NCI-H2081 (cell line): Measurements from ENCODE around the gene TMEM151B.

Source experiments
- DNase-seq, 2 experiments: peaks; one replicate each; lab custom pipeline; 2025; lab: John Stamatoyannopoulos, UW

The TMEM151B gene

DNA sequence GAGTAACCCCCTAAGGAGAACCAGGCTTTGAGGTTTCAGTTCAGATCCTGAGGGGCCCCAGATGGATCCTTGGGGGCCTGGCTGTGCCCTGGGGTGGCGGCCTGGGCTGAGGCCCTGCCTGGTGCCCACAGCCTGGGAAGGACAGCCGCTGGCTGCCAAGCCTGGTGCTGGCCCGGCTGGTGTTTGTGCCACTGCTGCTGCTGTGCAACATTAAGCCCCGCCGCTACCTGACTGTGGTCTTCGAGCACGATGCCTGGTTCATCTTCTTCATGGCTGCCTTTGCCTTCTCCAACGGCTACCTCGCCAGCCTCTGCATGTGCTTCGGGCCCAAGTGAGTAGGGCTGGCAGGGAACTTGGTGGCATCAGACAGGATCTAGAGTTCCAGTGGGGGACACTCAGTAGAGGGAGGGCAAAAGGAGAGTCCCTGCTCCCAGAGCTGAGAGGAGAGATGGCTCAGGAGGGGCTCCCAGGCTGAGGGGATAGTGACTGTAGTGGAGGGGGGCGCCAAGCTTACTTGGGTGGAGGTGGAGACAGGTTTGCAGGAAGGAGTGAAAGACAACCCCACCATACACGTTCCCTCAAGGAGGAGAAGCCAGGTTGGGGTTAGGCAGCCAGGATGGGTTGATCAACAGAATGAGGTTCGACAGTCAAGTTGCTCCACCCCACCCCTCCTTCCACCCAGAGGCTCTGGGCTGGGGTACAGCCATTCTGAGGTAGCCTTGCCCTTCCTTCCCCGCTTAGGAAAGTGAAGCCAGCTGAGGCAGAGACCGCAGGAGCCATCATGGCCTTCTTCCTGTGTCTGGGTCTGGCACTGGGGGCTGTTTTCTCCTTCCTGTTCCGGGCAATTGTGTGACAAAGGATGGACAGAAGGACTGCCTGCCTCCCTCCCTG is 37.3 kb upstream of the TMEM151B start:
- DNase-seq: no peak

- no peak for DNase-seq
Observed at GRCh38 chr6:44233567-44234100, 36.6 kb upstream of the TMEM151B start.

GRCh38 chr6:44234101-44235025 is 35.9 kb upstream of the TMEM151B start:
- peak in 1 of 2 experiments; percentile 22 for DNase-seq

- no peak for DNase-seq
Observed at GRCh38 chr6:44235269-44235668, 35.0 kb upstream of the TMEM151B start.

GRCh38 chr6:44235891-44236516 is 34.2 kb upstream of the TMEM151B start:
- no peak for DNase-seq

GRCh38 chr6:44237021-44237812 is 33.0 kb upstream of the TMEM151B start:
- DNase-seq: peak; percentile 85 to 90

DNA sequence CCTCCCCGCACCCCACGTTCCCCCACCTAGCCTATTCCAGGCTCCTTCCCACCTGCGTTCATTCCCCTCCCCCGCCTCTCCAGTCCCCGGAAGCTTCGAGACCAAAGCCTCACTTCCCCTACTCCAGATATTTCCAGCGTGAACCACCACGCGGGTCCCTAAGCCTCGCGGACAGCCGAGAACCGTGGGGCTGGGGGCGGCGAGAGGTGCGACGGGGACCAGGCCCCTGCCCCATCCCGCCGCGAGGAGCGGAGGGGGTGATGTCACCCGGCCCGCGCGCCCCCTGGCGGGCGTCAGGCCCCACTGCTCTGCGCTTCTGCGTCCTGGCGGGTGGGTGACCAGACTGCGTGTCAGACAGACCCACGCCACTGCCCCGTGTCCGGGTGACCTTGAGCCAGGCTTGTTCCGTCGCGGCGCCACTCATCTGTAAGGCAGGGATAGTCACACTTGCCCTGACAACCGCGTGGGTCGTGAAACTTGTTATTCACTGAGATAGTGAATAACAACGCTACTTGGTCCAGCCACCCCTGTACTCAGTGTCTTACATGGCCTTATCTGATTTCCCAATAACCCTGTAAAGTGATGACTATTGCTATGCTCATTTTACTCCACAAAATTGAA is 32.3 kb upstream of the TMEM151B start:
- peak; percentile 44 to 69 for DNase-seq

- no peak for DNase-seq
Observed at GRCh38 chr6:44238687-44239350, 31.4 kb upstream of the TMEM151B start.

GRCh38 chr6:44243345-44243744 is 26.9 kb upstream of the TMEM151B start:
- DNase-seq: no peak

- DNase-seq: no peak
Observed at GRCh38 chr6:44245391-44245911, 24.8 kb upstream of the TMEM151B start.

- DNase-seq: peak; percentile 77 to 88
Observed at GRCh38 chr6:44245912-44246662, 24.2 kb upstream of the TMEM151B start.

DNA sequence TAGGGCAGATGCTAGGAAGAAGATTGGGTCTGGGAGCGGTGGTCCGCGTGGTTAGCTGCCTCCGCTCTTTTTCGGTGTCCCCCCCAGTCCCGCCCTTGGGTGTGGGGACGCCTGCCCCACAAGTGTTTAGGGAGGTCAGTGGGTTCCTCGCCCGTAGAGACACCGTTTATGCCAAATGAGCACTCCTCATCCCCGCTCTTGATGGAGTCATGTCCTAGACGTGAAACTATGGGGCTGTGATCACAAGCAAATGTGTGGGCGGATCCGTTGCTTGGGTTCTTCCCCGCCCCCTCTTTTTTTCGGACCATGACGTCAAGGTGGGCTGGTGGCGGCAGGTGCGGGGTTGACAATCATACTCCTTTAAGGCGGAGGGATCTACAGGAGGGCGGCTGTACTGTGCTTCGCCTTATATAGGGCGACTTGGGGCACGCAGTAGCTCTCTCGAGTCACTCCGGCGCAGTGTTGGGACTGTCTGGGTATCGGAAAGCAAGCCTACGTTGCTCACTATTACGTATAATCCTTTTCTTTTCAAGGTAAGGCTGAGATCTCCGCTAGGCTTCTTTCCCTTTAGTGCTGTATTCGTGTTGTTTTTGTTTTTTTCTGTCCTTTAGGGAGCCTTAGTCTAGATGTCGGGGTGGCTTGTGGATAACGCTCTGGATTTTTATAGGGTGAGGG is 23.4 kb upstream of the TMEM151B start, which contains the start of gene HSP90AB1:
TSS of gene HSP90AB1 (plus strand) at position 439 of the 675 bp plus-strand sequence. CDS start 1,529 bp downstream, outside the sequence.
- peak; percentile 98 for DNase-seq

GRCh38 chr6:44247338-44248302 is 22.6 kb upstream of the TMEM151B start:
- DNase-seq: peak; percentile 51 to 55

DNA sequence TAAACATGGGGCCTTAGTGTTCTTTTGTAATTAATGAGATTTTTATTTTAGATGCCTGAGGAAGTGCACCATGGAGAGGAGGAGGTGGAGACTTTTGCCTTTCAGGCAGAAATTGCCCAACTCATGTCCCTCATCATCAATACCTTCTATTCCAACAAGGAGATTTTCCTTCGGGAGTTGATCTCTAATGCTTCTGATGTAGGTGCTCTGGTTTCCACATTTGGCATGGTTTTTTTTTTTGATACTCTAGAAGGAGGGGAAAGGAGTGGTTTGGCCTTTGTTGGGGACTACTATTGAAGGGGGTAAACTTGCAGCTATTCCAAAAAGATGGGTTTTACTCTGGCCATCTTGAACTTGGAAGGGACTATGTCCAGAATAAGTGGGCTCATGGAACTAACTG is 21.7 kb upstream of the TMEM151B start:
- no peak for DNase-seq

DNA sequence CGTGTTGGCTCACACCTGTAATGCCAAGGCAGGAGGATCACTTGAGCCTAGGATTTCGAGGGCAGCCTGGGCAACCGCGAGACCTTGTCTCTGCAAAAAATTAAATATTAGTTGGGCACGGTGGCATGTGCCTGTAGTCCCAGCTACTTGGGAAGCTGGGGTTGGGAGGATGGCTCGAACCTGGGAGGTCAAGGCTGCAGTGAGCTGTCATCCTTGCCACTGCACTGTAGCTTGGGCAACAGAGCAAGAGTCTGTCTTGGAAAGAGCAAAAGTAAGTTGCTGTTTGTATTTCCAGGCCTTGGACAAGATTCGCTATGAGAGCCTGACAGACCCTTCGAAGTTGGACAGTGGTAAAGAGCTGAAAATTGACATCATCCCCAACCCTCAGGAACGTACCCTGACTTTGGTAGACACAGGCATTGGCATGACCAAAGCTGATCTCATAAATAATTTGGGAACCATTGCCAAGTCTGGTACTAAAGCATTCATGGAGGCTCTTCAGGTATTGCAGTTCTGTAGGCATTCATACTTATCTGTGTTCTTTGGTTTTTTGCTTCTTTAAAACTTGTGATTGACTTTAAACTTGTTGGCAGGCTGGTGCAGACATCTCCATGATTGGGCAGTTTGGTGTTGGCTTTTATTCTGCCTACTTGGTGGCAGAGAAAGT is 21.0 kb upstream of the TMEM151B start:
- DNase-seq: no peak

DNA sequence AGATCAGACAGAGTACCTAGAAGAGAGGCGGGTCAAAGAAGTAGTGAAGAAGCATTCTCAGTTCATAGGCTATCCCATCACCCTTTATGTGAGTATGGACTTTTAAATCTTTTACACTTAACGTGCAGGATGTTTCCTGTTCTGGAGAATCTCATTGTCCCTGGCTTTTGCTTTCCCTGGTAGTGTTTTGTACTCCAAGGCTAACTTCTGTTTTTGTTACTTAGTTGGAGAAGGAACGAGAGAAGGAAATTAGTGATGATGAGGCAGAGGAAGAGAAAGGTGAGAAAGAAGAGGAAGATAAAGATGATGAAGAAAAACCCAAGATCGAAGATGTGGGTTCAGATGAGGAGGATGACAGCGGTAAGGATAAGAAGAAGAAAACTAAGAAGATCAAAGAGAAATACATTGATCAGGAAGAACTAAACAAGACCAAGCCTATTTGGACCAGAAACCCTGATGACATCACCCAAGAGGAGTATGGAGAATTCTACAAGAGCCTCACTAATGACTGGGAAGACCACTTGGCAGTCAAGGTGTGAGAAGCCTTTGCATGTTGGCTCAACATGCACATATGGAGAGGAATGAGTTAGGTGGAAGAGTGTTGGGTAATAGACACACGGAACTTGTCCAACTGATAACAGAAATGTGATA is 20.1 kb upstream of the TMEM151B start:
- no peak for DNase-seq
